K562 (cell line): Measurements from ENCODE around the gene ENO3.

Experiments
- CTCF ChIP-seq, 3 experiments: IDR thresholded peaks in 2 of 3; conservative IDR thresholded peaks in 1 of 3; 2 replicates each; pipeline ENCODE4 v1.5.1; 2011 to 2012; ENCODE audit warnings: low read length in 3 of 3, mild to moderate bottlenecking in 3 of 3, control low read depth in 2 of 3, improper control_type of control experiment in 1 of 3, inconsistent platforms in 1 of 3, low read depth in 1 of 3, mixed read lengths in 1 of 3, moderate library complexity in 1 of 3; ENCODE audit not compliant: insufficient read depth in 2 of 3
- HOMEZ ChIP-seq: fragments of 250-450 bp; sonication (Bioruptor Pico); IDR thresholded peaks from 2 replicates; pipeline ENCODE4 v1.4.0; 2020; ENCODE audit warnings: mild to moderate bottlenecking, moderate library complexity
- POLR2A ChIP-seq: fragments of 450-650 bp; conservative IDR thresholded peaks from 2 replicates; pipeline ENCODE4 v1.6.1; 2016
- SIX5 ChIP-seq, 2 experiments: IDR thresholded peaks; 2 replicates each; pipeline ENCODE4 v1.6.1; 2011; ENCODE audit warnings: low read length in 2 of 2, borderline replicate concordance in 1 of 2, low read depth in 1 of 2, mild to moderate bottlenecking in 1 of 2, moderate library complexity in 1 of 2; ENCODE audit not compliant: insufficient read depth in 1 of 2
- SOX6 ChIP-seq: fragments of 450-650 bp; IDR thresholded peaks from 2 replicates; pipeline ENCODE4 v1.6.1; 2014; ENCODE audit warnings: mild to moderate bottlenecking
- SP1 ChIP-seq: sonication (generic); formaldehyde crosslinking; IDR thresholded peaks from 2 replicates; pipeline ENCODE4 v1.8.1; 2022; ENCODE audit warnings: mild to moderate bottlenecking, missing genetic modification reagents
- TAF15 ChIP-seq: fragments of 200-400 bp; formaldehyde crosslinking; IDR thresholded peaks from 2 replicates; pipeline ENCODE4 v1.6.1; 2017; ENCODE audit warnings: mild to moderate bottlenecking, low read depth, low read length, moderate library complexity
- THRAP3 ChIP-seq: fragments of 450-650 bp; IDR thresholded peaks from 2 replicates; pipeline ENCODE4 v1.6.1; 2016; ENCODE audit warnings: mild to moderate bottlenecking, inconsistent platforms, borderline replicate concordance
- ZNF699 ChIP-seq: fragments of 250-450 bp; sonication (Bioruptor Pico); IDR thresholded peaks from 2 replicates; pipeline ENCODE4 v1.8.0; 2021; ENCODE audit warnings: mild to moderate bottlenecking, moderate library complexity; ENCODE audit not compliant: insufficient replicate concordance

GRCh38 chr17:5002121-5002788, 51.3 kb downstream of the ENO3 start:
- no peak for TF ChIP-seq ZNF699 (CRISPR knock-in tag)
- no peak for TF ChIP-seq SOX6
- no peak for TF ChIP-seq SP1 (CRISPR knock-in tag)
- TF ChIP-seq CTCF (IDR thresholded peaks at IDR 0.05 in 2 of 3, conservative IDR thresholded peaks at IDR 0.05 in 1 of 3; ENCODE audit: insufficient read depth in 2 of 3, low read depth in 1 of 3, low read length in 3 of 3), result no peak
- no peak for TF ChIP-seq HOMEZ (CRISPR knock-in tag)
- no peak for TF ChIP-seq POLR2A
- no peak for TF ChIP-seq TAF15
- no peak for TF ChIP-seq SIX5 (IDR thresholded peaks at IDR 0.05; ENCODE audit: borderline replicate concordance in 1 of 2, insufficient read depth in 1 of 2, low read depth in 1 of 2, low read length in 2 of 2)
- TF ChIP-seq THRAP3, result no peak
